Measurements from ENCODE around the gene CHD8.

Gene CHD8

GRCh38 chr14:21369949-21370679 is 85.8 kb downstream of the CHD8 start:
- no peak for FAIRE-seq

GRCh38 chr14:21367582-21368144 is 88.3 kb downstream of the CHD8 start:
- no peak for FAIRE-seq

GRCh38 chr14:21356511-21356910 is 99.4 kb downstream of the CHD8 start:
- FAIRE-seq: no peak

DNA sequence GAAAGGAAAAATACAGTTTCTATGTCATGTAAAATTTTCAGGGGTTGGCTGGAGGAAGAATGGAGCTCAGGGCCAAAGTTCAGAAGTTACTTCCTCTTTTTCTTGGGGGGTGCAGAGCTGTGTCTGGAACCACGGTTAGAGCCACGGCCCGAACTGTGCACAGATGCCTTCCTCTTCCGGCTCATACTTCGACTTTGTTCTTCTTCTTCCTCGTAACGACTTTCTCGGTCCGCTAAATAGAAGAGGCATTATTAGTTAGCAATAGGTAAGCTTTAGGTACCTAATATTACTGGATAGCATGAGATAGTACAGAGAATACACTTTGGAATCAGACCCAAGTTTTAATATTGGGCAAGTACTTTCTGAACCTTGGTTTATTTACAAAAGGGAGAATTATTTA is 103.3 kb downstream of the CHD8 start:
- no peak for FAIRE-seq

GRCh38 chr14:21350539-21350938 is 105.4 kb downstream of the CHD8 start:
- FAIRE-seq: no peak

DNA sequence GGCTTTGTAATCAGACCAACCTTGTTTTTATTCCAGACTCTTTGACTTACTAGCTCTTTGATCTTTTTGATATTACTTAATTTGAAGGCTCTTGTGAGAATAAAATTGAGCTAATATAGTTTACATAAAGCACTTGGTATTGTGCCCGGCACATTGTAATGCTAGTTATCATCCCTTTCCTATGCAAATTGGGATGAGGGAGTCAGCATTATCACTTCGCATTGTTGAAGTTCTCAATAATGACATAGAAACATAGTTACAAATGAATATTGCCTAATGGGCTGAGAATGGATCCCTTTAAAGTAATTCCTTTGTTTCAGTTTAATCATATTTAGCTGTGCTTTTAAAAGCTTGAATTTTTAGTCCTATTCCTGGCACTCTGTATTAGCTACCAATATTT is 108.7 kb downstream of the CHD8 start:
- FAIRE-seq: no peak

DNA sequence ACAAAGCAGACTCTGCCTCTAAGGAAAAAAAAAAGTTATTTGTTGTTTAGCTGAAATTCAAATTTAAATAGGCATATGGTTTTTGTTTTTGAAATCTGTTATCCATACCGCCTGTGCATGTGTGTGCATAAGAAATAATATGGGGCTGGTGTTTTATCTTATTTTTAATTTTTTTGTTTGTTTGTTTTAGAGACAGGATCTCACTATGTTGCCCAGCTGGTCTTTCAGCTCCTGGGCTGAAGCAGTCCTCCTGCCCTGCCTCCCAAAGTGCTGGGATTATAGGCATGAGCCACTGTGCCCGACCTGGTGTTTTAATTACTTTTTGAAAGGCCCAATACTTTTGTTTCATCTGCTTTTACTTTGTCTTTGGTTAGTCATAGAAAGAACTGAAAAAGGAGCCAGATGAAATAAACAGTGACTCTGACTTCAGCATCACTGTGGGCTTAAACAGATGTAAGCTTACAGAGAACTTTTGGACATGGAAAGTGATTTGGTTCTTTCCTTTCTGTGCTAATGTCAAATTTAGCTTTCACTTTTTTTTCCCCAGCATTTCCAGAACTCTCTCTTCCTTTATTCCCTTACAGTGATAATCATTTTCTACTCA is 109.3 kb downstream of the CHD8 start:
- no peak for FAIRE-seq

GRCh38 chr14:21343035-21343794 is 112.7 kb downstream of the CHD8 start:
- no peak for FAIRE-seq
